Body of pancreas (tissue), 4 donors: ENCODE measurements around the gene PAOX.

Source experiments
- POLR2A ChIP-seq, 3 donors: fragments of 450-650 bp; IDR thresholded peaks; one replicate each; pipeline ENCODE4 v1.6.1; 2016; ENCODE audit warnings: antibody characterized with exemption in 3 of 3, mild to moderate bottlenecking in 2 of 3
- TF ChIP-seq, protein P1 (sequence below), 7 experiments: fragments of 450-650 bp in 4 of 7; fragments of 200-600 bp in 3 of 7; sonication (generic) in 3 of 7; IDR thresholded peaks; one replicate each; pipeline ENCODE4 v1.5.1; 2016 to 2019; ENCODE audit warnings: antibody characterized with exemption in 7 of 7

DNA sequence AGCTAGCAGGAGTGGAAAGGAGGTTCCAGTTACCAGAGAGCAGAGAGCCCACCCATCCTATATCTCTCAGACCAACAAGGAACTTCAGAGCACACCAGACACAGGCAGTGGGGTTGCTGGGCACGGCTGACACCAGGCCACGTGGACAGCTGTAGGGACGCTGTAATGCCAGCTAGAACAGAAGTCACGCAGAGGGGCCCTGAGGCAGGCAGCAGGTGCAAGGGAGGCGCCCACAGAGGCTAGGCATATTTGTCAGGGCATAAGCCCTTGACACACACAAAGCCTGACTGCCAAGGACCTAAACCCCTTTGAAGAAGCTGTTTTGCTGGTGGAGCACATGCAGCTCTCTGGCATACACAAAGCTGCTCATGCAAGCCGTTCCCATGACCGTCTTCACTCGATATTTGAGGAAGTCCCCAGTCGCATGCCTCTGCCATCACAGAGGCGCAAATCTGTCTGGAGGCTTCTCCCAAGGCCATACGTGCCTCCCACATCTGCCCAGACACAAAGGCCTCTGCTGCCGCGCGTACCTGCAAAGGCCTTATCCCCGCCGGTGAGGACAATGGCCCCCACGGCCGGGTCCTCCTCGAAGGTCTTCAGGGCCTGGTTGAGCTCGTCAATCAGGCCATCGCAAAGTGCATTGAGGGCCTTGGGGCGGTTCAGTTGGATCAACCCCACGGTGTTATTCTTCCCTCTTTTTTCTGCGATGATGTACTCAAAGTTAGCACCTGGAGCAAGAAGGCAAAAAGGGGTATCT, 8.9 kb upstream of the PAOX start:
- TF ChIP-seq POLR2A (IDR thresholded peaks at IDR 0.05) = no peak
- TF ChIP-seq, protein P1, sequence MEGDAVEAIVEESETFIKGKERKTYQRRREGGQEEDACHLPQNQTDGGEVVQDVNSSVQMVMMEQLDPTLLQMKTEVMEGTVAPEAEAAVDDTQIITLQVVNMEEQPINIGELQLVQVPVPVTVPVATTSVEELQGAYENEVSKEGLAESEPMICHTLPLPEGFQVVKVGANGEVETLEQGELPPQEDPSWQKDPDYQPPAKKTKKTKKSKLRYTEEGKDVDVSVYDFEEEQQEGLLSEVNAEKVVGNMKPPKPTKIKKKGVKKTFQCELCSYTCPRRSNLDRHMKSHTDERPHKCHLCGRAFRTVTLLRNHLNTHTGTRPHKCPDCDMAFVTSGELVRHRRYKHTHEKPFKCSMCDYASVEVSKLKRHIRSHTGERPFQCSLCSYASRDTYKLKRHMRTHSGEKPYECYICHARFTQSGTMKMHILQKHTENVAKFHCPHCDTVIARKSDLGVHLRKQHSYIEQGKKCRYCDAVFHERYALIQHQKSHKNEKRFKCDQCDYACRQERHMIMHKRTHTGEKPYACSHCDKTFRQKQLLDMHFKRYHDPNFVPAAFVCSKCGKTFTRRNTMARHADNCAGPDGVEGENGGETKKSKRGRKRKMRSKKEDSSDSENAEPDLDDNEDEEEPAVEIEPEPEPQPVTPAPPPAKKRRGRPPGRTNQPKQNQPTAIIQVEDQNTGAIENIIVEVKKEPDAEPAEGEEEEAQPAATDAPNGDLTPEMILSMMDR (IDR thresholded peaks at IDR 0.05) = no peak
